ENCODE measurements around the gene CUTA.

GRCh38 chr6:33443619-33444504 lies 26.0 kb upstream of the CUTA start:
- TF ChIP-seq CTCF (conservative IDR thresholded peaks at IDR 0.05; ENCODE audit: low read length) = no peak
- no peak for TF ChIP-seq EZH2phosphoT487 (IDR thresholded peaks at IDR 0.05; ENCODE audit: borderline replicate concordance, low read depth, low read length)

All from OCI-LY7 (cell line).